B cell (primary cell): ENCODE results near the gene HSPE1.

Source experiments
- CTCF ChIP-seq: fragments of 200-600 bp; IDR thresholded peaks from one replicate; pipeline ENCODE4 v1.8.0; 2022; ENCODE audit warnings: antibody characterized with exemption, mild to moderate bottlenecking
- EZH2 ChIP-seq: IDR thresholded peaks from 2 replicates; pipeline ENCODE4 v1.6.1; 2012; ENCODE audit warnings: borderline replicate concordance, low read depth, mild to moderate bottlenecking, moderate library complexity, low read length; ENCODE audit not compliant: insufficient read depth, poor library complexity, severe bottlenecking

- TF ChIP-seq CTCF (no peak), EZH2 (no peak)
These were observed 17.0 kb downstream of the HSPE1 start for GRCh38 chr2:197517150-197517549.
